ENCODE measurements around the gene LGMN. TPM values are rescaled to one million over a fixed set of nuclear protein-coding genes. Genes with fewer than 3 reads are reported as not detected.
A peak's percentile ranks its signal among the peaks of the same experiment; 100 is the strongest.
"Not testable (repeated sequence)": the region's sequence is repeated elsewhere in the genome, so short reads cannot be mapped to it uniquely, and the experiment has no call there.

Gene LGMN
- polyA plus RNA-seq, 1 donor from 2014 or later: 48.0 TPM

DNA sequence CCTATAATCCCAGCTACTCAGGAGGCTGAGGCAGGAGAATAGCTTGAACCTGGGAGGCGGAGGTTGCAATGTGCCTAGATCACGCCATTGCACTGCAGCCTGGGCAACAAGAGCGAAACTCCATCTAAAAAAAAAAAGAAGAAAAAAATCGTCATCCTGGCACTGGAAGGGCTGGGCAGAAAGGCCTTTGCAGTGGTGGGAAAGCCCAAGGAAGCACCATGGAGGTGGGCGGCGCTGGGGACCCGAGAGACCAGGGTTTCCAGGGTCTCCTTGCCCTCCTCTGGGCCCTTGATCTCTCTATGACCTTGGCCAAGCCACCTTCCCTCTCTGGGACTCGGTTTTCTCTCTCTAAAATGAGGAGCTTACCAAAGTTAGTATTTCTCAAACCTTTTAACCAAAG, 65.4 kb downstream of the LGMN start:
- no peak for TF ChIP-seq POLR2AphosphoS5 (IDR thresholded peaks at IDR 0.05)
- no peak for TF ChIP-seq CTCF (IDR thresholded peaks at IDR 0.05; ENCODE audit: poor library complexity, severe bottlenecking)
- no peak for TF ChIP-seq MXI1 (conservative IDR thresholded peaks at IDR 0.05; ENCODE audit: poor library complexity, severe bottlenecking)
- TF ChIP-seq RAD21 (conservative IDR thresholded peaks at IDR 0.05): no peak
- TF ChIP-seq EP300 (conservative IDR thresholded peaks at IDR 0.05; ENCODE audit: poor library complexity, severe bottlenecking): no peak
- no peak for TF ChIP-seq EZH2 (IDR thresholded peaks at IDR 0.05; ENCODE audit: borderline replicate concordance, insufficient read depth, low read length, poor library complexity, severe bottlenecking)
- TF ChIP-seq, protein P1, sequence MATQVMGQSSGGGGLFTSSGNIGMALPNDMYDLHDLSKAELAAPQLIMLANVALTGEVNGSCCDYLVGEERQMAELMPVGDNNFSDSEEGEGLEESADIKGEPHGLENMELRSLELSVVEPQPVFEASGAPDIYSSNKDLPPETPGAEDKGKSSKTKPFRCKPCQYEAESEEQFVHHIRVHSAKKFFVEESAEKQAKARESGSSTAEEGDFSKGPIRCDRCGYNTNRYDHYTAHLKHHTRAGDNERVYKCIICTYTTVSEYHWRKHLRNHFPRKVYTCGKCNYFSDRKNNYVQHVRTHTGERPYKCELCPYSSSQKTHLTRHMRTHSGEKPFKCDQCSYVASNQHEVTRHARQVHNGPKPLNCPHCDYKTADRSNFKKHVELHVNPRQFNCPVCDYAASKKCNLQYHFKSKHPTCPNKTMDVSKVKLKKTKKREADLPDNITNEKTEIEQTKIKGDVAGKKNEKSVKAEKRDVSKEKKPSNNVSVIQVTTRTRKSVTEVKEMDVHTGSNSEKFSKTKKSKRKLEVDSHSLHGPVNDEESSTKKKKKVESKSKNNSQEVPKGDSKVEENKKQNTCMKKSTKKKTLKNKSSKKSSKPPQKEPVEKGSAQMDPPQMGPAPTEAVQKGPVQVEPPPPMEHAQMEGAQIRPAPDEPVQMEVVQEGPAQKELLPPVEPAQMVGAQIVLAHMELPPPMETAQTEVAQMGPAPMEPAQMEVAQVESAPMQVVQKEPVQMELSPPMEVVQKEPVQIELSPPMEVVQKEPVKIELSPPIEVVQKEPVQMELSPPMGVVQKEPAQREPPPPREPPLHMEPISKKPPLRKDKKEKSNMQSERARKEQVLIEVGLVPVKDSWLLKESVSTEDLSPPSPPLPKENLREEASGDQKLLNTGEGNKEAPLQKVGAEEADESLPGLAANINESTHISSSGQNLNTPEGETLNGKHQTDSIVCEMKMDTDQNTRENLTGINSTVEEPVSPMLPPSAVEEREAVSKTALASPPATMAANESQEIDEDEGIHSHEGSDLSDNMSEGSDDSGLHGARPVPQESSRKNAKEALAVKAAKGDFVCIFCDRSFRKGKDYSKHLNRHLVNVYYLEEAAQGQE (IDR thresholded peaks at IDR 0.05; ENCODE audit: borderline replicate concordance): no peak
- no peak for TF ChIP-seq SMC3 (conservative IDR thresholded peaks at IDR 0.05; ENCODE audit: poor library complexity)
- TF ChIP-seq TAF1 (IDR thresholded peaks at IDR 0.05; ENCODE audit: low read depth): no peak
- Histone ChIP-seq H3K4me3 (ENCODE audit: low read length) (no peak overlapping the region), H2AFZ (ENCODE audit: low read depth, low read length) (no peak overlapping the region), H3K79me2 (replicated peaks; ENCODE audit: insufficient read depth, low read length) (no peaks in the 10 kb centered on the region), H3F3A (ENCODE audit: insufficient read depth, low read length, poor library complexity, severe bottlenecking) (no peaks in the 10 kb centered on the region), H3K4me2 (ENCODE audit: low read length) (no peak overlapping the region), H3K9me2 (ENCODE audit: insufficient read depth, low read length) (no peaks in the 10 kb centered on the region), H3K36me3 (ENCODE audit: insufficient read depth, low read length) (no peaks in the 10 kb centered on the region), H3K27ac (ENCODE audit: low read length) (no peak overlapping the region), H3K27me3 (ENCODE audit: insufficient read depth, low read depth, low read length) (peaks cover 12% of the 10 kb centered on the region), H3K9me3 (ENCODE audit: low read length) (no peaks in the 10 kb centered on the region), H3K9ac (ENCODE audit: low read length) (no peak overlapping the region), H4K20me1 (ENCODE audit: insufficient read depth) (no peaks in the 10 kb centered on the region)

- no peaks in the 10 kb centered on the region for H4K20me1 ChIP-seq (ENCODE audit: insufficient read depth)
- no peak overlapping the region for H2AFZ ChIP-seq (ENCODE audit: low read depth, low read length)
- H3K79me2 ChIP-seq (replicated peaks; ENCODE audit: insufficient read depth, low read length): no peaks in the 10 kb centered on the region
- H3K36me3 ChIP-seq (ENCODE audit: insufficient read depth, low read length): no peaks in the 10 kb centered on the region
- no peak overlapping the region for H3K4me2 ChIP-seq (ENCODE audit: low read length)
- TF ChIP-seq EZH2 (IDR thresholded peaks at IDR 0.05; ENCODE audit: borderline replicate concordance, insufficient read depth, low read length, poor library complexity, severe bottlenecking) (no peak), POLR2AphosphoS5 (IDR thresholded peaks at IDR 0.05) (no peak), MXI1 (conservative IDR thresholded peaks at IDR 0.05; ENCODE audit: poor library complexity, severe bottlenecking) (no peak), EP300 (conservative IDR thresholded peaks at IDR 0.05; ENCODE audit: poor library complexity, severe bottlenecking) (no peak), RAD21 (conservative IDR thresholded peaks at IDR 0.05) (peak; percentile 93), TAF1 (IDR thresholded peaks at IDR 0.05; ENCODE audit: low read depth) (no peak), CTCF (IDR thresholded peaks at IDR 0.05; ENCODE audit: poor library complexity, severe bottlenecking) (peak; percentile 94), SMC3 (conservative IDR thresholded peaks at IDR 0.05; ENCODE audit: poor library complexity) (peak; percentile 93)
- TF ChIP-seq, protein P1 (IDR thresholded peaks at IDR 0.05; ENCODE audit: borderline replicate concordance): no peak
- H3K27me3 ChIP-seq (ENCODE audit: insufficient read depth, low read depth, low read length): no peaks in the 10 kb centered on the region
- H3K9me2 ChIP-seq (ENCODE audit: insufficient read depth, low read length): no peaks in the 10 kb centered on the region
- no peak overlapping the region for H3K4me3 ChIP-seq (ENCODE audit: low read length)
- H3K9ac ChIP-seq (ENCODE audit: low read length): no peak overlapping the region
- H3K27ac ChIP-seq (ENCODE audit: low read length): no peak overlapping the region
- no peaks in the 10 kb centered on the region for H3K9me3 ChIP-seq (ENCODE audit: low read length)
- no peaks in the 10 kb centered on the region for H3F3A ChIP-seq (ENCODE audit: insufficient read depth, low read length, poor library complexity, severe bottlenecking)
Observed at GRCh38 chr14:92680781-92681650, 67.4 kb downstream of the LGMN start.

- not testable (repeated sequence) for H4K20me1 ChIP-seq (ENCODE audit: insufficient read depth); H3K4me2 ChIP-seq (ENCODE audit: low read length); H3K27me3 ChIP-seq (ENCODE audit: insufficient read depth, low read depth, low read length); H3K9me2 ChIP-seq (ENCODE audit: insufficient read depth, low read length); H3K36me3 ChIP-seq (ENCODE audit: insufficient read depth, low read length); H3K9ac ChIP-seq (ENCODE audit: low read length); H3K27ac ChIP-seq (ENCODE audit: low read length); H3F3A ChIP-seq (ENCODE audit: insufficient read depth, low read length, poor library complexity, severe bottlenecking); H3K79me2 ChIP-seq (replicated peaks; ENCODE audit: insufficient read depth, low read length); H3K9me3 ChIP-seq (ENCODE audit: low read length); H2AFZ ChIP-seq (ENCODE audit: low read depth, low read length); H3K4me3 ChIP-seq (ENCODE audit: low read length)
Observed at GRCh38 chr14:92680330-92680729, 68.1 kb downstream of the LGMN start.

All from neural cell (in vitro differentiated cells).